HG03469 (cell line): ENCODE data around the gene CCDC12.

ENCODE experiments used
- ATAC-seq: cut with Tn5 transposase; IDR thresholded peaks from one replicate; pipeline ENCODE4 v1.9.1; 2021; ENCODE audit warnings: mild to moderate bottlenecking, moderate library complexity, moderate number of reproducible peaks; ENCODE audit not compliant: unreplicated experiment

CCDC12 gene

DNA sequence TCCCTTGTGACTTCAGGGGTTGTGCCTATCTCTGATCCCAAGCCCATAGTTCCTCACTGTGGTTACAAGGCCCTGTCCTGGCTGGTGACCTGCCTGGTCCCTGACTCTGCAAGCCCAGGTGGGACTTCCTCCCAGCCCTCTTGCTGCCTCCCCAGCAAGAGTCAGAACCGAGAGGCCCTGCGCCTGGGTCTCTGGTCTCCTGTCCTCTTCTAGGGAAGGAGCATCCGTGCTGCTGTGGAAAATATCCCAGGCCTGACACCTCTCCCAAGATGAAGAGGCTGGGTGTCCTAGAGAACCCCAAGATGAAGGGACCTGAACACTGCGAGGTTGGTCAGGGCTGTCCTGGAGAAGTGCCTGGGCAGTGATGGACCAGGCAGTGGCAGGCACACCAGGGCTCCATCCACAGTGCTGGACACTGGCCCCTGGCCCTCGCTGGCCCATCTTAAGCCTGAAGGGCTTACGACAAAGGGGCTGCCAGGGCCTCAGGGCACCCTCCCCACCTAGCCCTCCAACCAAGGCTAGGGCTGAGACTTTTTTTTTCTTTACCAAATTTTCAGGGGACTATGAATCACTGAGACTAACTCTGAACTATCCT, 66.3 kb downstream of the CCDC12 start:
- no peak for ATAC-seq

DNA sequence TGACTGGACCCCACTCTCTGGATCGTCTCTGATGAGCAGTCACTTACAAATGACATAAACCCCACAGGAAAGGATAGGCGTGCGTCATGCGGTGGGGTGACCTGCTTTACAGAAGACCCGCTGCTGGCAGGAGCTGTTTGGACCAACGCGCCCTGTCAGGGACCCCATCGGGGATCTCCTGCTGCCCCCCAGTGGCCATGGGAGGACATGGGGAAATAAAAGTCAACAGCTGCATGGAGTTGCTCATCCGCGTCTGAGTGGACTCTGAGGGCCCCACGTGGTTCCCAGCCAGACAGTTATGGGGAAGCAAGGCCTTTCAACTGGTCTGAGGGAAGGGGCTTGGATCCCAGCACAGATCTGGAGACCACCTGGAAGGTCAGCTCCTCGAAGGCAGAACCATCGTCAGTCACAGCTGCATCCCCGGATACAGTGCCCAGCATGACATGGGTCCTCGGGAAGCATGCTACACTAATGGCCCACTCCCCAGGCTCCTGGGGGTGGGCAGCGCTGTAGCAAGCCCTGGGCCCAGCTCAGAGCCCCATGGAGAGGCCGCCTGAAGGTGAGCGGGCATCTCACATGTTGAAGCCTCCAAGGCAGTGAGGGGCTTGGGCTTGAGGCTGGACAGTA, 66.9 kb downstream of the CCDC12 start:
- no peak for ATAC-seq

DNA sequence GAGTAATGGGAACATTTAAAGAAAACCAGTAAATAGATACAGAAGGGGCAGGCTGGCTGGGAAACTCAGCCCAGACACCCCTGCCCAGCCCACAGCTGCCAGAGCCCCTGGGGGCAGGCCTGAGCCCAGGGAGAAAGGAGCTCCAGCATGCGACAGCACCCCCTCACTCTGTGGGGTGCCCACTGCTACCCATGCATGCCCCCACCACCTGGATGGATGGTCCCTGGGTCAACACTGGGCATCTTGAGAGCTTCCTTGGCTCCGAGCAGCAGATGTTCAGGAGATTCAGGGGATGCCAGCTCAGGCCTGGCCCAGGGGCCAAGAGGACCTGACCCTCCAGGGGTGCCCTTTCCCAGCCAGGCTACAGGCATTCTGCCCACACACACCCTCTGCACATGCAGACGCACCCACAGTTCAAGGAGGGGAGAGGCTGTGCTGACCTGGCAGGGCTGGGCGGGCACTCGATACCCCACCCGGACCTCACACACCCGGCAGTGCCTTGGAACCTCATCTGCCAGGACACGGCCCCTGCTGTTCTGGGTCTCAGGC, 67.5 kb downstream of the CCDC12 start:
- no peak for ATAC-seq

- ATAC-seq: no peak
Measured at GRCh38 chr3:46908294-46908985, 68.1 kb downstream of the CCDC12 start.

GRCh38 chr3:46907960-46908293, 68.6 kb downstream of the CCDC12 start:
- ATAC-seq: no peak

- no peak for ATAC-seq
Measured at GRCh38 chr3:46907271-46907670, 69.3 kb downstream of the CCDC12 start.

DNA sequence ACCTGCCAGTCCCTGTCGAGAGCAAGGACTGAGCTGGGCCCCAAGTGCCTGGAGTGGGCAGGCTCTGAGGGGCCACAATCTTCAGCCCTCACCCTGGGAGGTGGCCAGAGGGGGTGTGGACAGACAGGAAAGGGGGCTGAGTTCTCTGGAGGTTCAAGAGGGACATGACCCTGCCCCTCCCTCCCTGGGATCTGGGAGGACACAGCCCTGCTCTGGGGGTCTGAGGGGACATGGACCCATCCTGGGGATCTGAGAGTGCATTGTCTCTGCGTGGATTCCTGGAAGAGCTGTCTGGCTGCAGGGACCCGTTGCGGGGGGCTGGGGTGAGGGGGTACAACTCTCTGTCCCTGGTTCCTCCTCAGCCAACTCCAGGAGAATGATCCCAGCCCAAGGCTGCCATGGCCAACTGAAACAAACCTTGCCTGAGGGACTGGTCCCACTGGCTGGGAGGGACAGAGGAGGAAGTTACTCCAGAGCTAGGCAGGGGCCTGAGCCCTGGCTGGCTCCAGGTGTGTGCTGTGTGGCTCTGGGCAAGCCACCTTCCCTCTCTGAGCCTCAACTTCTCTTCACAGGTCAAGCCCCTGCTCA, 70.0 kb downstream of the CCDC12 start:
- no peak for ATAC-seq

DNA sequence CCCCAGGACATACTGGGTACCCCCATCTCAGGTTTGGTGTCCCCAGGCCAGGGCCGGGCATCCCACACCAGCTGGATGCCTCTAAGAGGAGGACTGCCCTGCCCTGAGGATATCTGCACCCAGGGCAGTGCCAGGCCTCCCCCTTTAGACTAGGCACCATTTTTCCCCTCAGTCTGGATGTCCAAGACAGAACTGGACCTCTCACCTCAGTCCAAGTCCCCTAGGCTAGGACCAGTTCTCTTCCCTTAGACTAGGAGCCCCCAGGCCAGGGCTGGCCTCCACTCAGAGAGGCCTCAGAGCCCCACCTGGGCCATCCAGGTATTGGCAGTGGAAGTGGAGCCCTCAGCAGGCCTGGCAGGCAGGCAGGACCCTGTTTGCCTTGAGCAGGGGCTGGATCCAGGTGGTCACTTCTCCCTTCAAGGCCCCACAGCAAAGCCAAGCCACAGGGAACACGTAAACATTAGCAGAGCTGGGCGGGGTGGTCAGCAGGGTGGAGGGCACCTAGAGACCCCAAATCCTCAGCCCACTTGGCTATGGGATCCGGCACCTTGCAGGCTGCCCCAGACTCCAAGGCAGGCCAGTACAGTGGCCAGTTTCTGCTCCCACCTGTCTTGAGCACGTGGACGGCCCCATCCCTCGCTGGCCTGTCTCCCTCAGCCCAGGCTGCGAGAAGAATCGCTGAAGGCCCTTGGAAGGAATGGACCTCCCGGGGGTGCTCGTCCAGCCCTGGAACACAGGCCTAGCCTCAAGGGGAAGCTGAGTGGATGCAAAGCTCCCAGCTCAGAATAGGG, 70.7 kb downstream of the CCDC12 start:
- ATAC-seq: no peak

DNA sequence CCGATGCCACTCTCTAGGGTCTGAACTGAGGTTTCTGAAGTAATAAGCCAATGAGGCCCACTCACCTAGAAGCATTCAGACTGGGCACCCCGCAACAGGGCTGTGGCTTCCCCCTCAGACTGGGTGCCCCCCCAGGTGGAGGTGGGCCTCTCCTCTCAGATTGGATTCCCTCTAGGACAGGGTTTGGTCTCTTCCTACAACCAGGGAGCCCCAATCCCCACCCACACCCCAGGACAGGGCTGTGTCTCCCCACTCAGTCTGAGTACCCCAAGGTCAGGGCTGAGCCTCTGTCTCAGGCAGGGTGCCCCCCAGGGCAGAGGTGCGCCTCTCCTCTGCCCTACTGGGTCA, 71.4 kb downstream of the CCDC12 start:
- no peak for ATAC-seq

DNA sequence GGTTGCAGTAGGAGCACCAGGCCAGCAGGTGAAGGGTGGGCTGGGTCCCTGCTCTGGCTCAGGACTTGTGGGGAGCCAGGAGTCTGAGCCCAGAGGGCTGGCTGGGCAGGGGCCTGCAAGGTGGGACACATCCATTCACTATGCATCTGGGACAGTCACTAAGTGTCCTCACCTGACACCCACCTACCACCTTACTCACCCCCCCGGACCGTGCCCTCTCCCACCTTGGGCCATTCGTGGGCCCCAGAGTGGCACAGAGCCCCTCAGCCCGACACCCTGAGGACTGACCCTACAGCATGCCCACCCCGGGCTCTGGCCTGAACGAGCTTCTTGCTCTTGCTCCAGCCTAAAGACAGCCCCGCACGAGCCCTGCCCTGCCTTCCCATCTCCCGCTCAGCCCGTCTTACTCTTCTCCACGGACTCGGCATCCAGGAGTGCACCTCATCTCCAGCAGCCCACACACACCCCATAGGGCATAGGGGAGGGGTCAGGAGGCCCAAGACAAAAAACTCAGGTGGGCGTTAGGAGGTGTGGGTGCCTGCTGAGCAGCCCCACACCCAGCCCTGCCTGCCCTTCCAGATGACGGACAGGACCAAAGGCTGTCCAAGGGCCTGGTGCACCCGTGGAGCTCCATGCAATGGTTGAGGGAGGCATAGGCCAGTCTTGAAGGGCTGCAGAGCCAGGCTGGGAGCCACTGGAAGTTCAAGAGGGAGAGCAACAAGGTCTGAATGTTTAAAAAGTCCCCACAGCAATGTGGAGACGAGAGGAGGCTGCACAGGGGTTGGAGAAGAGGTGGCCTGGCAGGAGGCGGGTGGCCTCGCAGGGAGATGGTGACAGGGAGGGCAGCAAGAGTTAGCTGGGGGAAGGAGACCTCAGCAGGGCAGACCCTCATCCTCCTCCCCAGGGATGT, 72.0 kb downstream of the CCDC12 start:
- no peak for ATAC-seq

- no peak for ATAC-seq
Measured at GRCh38 chr3:46903341-46904302, 72.9 kb downstream of the CCDC12 start.

DNA sequence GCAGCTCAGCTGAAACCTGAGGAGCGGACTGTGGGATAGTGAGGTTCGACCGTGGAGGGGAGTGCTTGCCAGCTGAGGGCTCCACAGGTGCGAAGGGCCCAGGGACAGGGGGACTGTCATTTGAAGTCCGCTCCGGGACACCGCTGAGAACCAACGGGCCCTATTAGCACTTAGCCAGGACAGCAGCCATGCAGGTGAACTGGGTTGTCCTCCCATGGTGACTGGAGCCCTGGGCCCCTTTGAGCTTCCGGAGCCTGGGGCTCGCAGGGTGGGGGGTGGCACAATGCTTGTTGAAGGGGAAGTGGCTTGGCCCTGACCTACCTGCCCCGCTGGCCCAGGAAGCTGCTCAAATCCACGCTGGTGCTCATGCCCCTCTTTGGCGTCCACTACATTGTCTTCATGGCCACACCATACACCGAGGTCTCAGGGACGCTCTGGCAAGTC, 74.3 kb downstream of the CCDC12 start:
- ATAC-seq: no peak

- ATAC-seq: no peak
Measured at GRCh38 chr3:46901591-46902187, 74.9 kb downstream of the CCDC12 start.

DNA sequence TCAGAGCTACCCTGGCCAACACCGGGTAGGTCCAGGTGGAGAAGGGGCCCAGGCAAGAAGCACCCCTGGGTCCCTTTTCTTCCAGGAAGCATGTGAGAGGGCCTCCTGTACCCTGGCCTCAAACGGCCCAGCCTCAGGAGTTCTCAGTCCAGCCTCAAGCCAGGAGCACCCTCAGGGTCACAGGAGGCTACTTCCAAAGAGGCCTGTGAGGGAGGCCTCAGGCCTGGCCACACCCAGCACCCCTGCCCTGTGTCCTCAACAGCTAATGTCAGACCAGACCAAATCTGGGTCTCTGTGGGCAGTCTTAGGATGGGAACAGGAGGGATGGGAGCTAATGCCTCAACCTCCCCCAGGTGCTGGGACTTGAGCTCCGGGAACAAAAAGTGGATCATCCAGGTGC, 75.5 kb downstream of the CCDC12 start:
- ATAC-seq: no peak

DNA sequence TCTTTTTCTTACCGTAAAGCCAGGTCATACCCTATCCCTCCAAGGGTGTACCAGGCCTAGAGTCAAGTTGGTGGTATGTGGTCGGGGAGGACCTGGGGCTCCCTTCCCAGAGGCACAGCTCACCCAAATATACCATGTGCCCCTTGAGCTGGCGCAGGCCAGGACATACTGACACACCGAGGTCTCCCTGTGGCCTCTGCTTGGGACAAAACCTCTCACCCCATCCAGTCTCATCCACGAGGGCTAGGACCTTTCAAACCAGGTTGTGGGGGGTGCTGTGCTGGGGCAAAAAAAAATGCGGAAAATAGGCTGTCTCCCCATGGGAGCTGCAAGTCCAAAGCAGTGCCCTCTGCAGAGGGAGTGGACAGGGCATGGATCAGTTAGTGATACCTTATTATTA, 76.2 kb downstream of the CCDC12 start:
- no peak for ATAC-seq

- no peak for ATAC-seq
Measured at GRCh38 chr3:46900007-46900292, 76.6 kb downstream of the CCDC12 start.

GRCh38 chr3:46899151-46900006, 77.2 kb downstream of the CCDC12 start:
- no peak for ATAC-seq
